GM12875 (cell line): ENCODE results near the gene TOM1L2.

Source experiments
- H3K4me3 ChIP-seq: one replicate; pipeline ENCODE4 v1.5.1; 2011; ENCODE audit warnings: low read depth, low read length, control low read depth
- CTCF ChIP-seq: IDR thresholded peaks from 2 replicates; pipeline ENCODE4 v1.5.1; 2011; ENCODE audit warnings: low read depth, mild to moderate bottlenecking, control low read depth, inconsistent platforms, low read length, moderate library complexity, borderline replicate concordance; ENCODE audit not compliant: insufficient read depth

The TOM1L2 gene

GRCh38 chr17:17819561-17819995 lies 152.6 kb downstream of the TOM1L2 start:
- no peak for TF ChIP-seq CTCF
- no peak overlapping the region for H3K4me3 ChIP-seq

GRCh38 chr17:17819111-17819510 lies 153.1 kb downstream of the TOM1L2 start:
- no peak for TF ChIP-seq CTCF
- H3K4me3 ChIP-seq = no peak overlapping the region

DNA sequence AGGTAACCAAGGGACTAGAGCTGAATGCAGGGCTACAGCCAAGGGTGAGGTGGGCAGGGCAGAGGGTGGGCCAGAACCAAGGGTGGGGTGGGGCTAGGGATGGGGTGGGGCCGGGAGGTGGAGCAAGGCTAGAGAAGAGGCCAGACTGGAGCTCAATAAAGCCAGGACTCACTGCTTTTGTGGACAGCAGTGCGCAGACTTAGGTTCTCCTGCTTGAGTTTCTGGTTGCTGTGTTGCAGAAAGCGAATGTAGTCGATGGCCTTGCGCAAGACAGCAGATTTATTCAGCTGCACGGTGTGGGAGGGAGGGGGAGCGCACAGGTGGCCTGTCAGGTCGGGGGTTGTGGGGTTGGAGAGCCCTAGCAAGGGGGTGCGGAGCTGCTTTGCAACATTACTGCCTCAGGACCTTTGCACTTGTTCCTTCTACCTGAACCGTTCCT lies 154.1 kb downstream of the TOM1L2 start:
- no peak for TF ChIP-seq CTCF

GRCh38 chr17:17817552-17817947 lies 154.7 kb downstream of the TOM1L2 start:
- no peak for TF ChIP-seq CTCF
- no peak overlapping the region for H3K4me3 ChIP-seq

More for the DNA sequence above, 154.1 kb downstream of the TOM1L2 start:
- H3K4me3 ChIP-seq = no peak overlapping the region

- TF ChIP-seq CTCF = no peak
- no peak overlapping the region for H3K4me3 ChIP-seq
Measured at GRCh38 chr17:17816831-17817551, 155.2 kb downstream of the TOM1L2 start.

DNA sequence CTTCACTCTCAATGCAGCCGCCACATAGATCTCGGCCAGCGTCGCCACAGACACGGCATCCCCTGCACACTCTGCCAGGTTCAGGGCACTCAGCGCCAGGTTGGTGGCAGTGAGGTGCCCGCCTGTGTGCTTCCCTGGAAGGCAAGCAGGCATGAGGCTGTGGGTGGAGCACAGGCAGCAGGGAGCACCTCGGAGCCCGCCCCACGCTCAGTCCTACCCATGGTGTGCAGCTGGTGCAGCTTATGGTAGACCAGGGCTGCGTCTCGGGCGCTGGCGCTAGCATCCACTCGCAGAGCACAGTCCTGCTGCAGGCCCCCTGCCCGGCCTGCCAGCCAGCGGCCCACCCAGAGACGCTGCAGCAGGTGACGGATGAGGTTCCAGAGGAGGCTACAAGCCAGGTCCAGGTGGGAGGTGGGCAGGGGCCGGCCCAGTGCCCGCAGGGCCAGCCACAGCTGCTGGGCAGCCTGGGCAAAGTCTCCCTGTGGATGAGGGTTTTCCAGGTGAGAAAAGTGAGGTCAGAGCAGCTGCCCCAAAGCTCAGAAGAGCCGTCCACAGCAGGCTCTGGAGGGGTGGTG lies 155.9 kb downstream of the TOM1L2 start:
- TF ChIP-seq CTCF = no peak
- H3K4me3 ChIP-seq = no peak overlapping the region
